Measurements from ENCODE around the gene LSMEM2. TPM values are rescaled to one million over a fixed set of nuclear protein-coding genes. Genes with fewer than 3 reads are reported as not detected.

Gene LSMEM2
- total RNA-seq, 3 donors from 2014 or later (not counting 1 experiment from before 2014, with no cell fraction given): not detected

GRCh38 chr3:50241163-50241562 lies 37.7 kb upstream of the LSMEM2 start:
- no peaks in the 10 kb centered on the region for H3K27me3 ChIP-seq (ENCODE audit: control insufficient read depth, insufficient read depth, low read length)
- no peaks in the 10 kb centered on the region for H3K27me3 Mint-ChIP-seq (ENCODE audit: low read depth in 2 of 2)
- H3K9me3 Mint-ChIP-seq: no peaks in the 10 kb centered on the region
- peaks cover 91% of the 10 kb centered on the region for H3K4me1 ChIP-seq (ENCODE audit: control insufficient read depth, insufficient read depth, low read length)
- H3K4me3 ChIP-seq (ENCODE audit: low read length): no peak overlapping the region
- intact Hi-C loops (cut with micrococcal nuclease): no loop called here
- H3K36me3 ChIP-seq (ENCODE audit: control insufficient read depth, insufficient read depth, low read length): peaks cover 27% of the 10 kb centered on the region
- no peak for TF ChIP-seq CTCF (IDR thresholded peaks at IDR 0.05)
- DNase-seq: no peak
- H3K27ac Mint-ChIP-seq: peak overlapping the region; percentile 95
- no peaks in the 10 kb centered on the region for H3K36me3 Mint-ChIP-seq
- peak overlapping the region; percentile 76 for H3K4me3 Mint-ChIP-seq
- 76% methylated on average over 4 of the region's 4 CpGs for WGBS (ENCODE audit: insufficient coverage)
- no peaks in the 10 kb centered on the region for H3K9me3 ChIP-seq (ENCODE audit: control insufficient read depth, insufficient read depth, low read length)
- no peak for ATAC-seq
- H3K27ac ChIP-seq (ENCODE audit: low read length): peak overlapping the region; percentile 86
- peaks cover 69 to 91% of the 10 kb centered on the region in 2 donors for H3K4me1 Mint-ChIP-seq

GRCh38 chr3:50241713-50242380 lies 37.0 kb upstream of the LSMEM2 start:
- Histone ChIP-seq H3K9me3 (ENCODE audit: control insufficient read depth, insufficient read depth, low read length) (no peaks in the 10 kb centered on the region), H3K4me1 (ENCODE audit: control insufficient read depth, insufficient read depth, low read length) (peaks cover 92% of the 10 kb centered on the region), H3K27me3 (ENCODE audit: control insufficient read depth, insufficient read depth, low read length) (no peaks in the 10 kb centered on the region), H3K27ac (ENCODE audit: low read length) (peak overlapping the region; percentile 86), H3K36me3 (ENCODE audit: control insufficient read depth, insufficient read depth, low read length) (peaks cover 27% of the 10 kb centered on the region), H3K4me3 (ENCODE audit: low read length) (no peak overlapping the region)
- intact Hi-C loops (cut with micrococcal nuclease): no loop called here
- WGBS (ENCODE audit: insufficient coverage): 47% methylated on average over 7 of the region's 7 CpGs
- peaks cover 74 to 91% of the 10 kb centered on the region in 2 donors for H3K4me1 Mint-ChIP-seq
- no peaks in the 10 kb centered on the region for H3K27me3 Mint-ChIP-seq (ENCODE audit: low read depth in 2 of 2)
- no peak for ATAC-seq
- H3K9me3 Mint-ChIP-seq: no peaks in the 10 kb centered on the region
- H3K36me3 Mint-ChIP-seq: no peaks in the 10 kb centered on the region
- TF ChIP-seq CTCF (IDR thresholded peaks at IDR 0.05): no peak
- H3K27ac Mint-ChIP-seq: peak overlapping the region; percentile 95
- peak overlapping the region; percentile 52 for H3K4me3 Mint-ChIP-seq
- DNase-seq: no peak

GRCh38 chr3:50242381-50242770 lies 36.5 kb upstream of the LSMEM2 start:
- 29% methylated on average over 2 of the region's 3 CpGs for WGBS (ENCODE audit: insufficient coverage)
- peaks cover 95% of the 10 kb centered on the region for H3K4me1 ChIP-seq (ENCODE audit: control insufficient read depth, insufficient read depth, low read length)
- intact Hi-C loops (cut with micrococcal nuclease): no loop called here
- H3K36me3 Mint-ChIP-seq: no peaks in the 10 kb centered on the region
- no peak for ATAC-seq
- no peaks in the 10 kb centered on the region for H3K9me3 ChIP-seq (ENCODE audit: control insufficient read depth, insufficient read depth, low read length)
- H3K27me3 Mint-ChIP-seq (ENCODE audit: low read depth in 2 of 2): no peaks in the 10 kb centered on the region
- H3K27me3 ChIP-seq (ENCODE audit: control insufficient read depth, insufficient read depth, low read length): no peaks in the 10 kb centered on the region
- H3K36me3 ChIP-seq (ENCODE audit: control insufficient read depth, insufficient read depth, low read length): peaks cover 28% of the 10 kb centered on the region
- peak in 1 of 2 donors; percentile 46 for DNase-seq
- H3K4me3 ChIP-seq (ENCODE audit: low read length): no peak overlapping the region
- no peaks in the 10 kb centered on the region for H3K9me3 Mint-ChIP-seq
- H3K27ac ChIP-seq (ENCODE audit: low read length): peak overlapping the region; percentile 86
- TF ChIP-seq CTCF (IDR thresholded peaks at IDR 0.05): no peak
- peak overlapping the region; percentile 95 for H3K27ac Mint-ChIP-seq
- peaks cover 74 to 91% of the 10 kb centered on the region in 2 donors for H3K4me1 Mint-ChIP-seq
- H3K4me3 Mint-ChIP-seq: peak overlapping the region; percentile 83

Data from natural killer cell (primary cell).